ENCODE measurements around the gene PFKFB3.
"Not testable (repeated sequence)": the region's sequence is repeated elsewhere in the genome, so short reads cannot be mapped to it uniquely, and the experiment has no call there.

Gene PFKFB3

GRCh38 chr10:6239213-6239991 lies 36.7 kb downstream of the PFKFB3 start:
- no peak for DNase-seq

DNA sequence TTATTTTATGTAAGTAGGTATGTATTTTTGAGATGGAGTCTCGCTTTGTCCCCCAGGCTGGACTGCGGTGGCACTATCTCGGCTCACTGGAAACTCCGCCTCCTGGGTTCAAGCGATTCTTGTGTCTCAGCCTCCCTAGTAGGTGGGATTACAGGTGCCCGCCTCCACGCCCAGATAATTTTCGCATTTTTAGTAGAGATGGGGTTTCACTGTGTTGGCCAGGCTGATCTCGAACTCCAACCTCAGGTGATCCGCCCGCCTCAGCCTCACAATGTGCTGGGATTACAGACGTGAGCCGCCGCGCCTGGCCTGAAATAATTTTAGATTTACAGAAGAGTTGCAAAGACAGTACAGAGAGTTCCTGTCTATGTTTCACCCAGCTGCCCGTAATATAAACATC lies 37.5 kb downstream of the PFKFB3 start:
- DNase-seq, result no peak

- no peak for DNase-seq
These were observed 39.4 kb downstream of the PFKFB3 start for GRCh38 chr10:6242089-6242488.

- no peak for DNase-seq
These were observed 41.8 kb downstream of the PFKFB3 start for GRCh38 chr10:6244510-6244909.

GRCh38 chr10:6247041-6247712 lies 44.4 kb downstream of the PFKFB3 start:
- DNase-seq, result no peak

- DNase-seq, result not testable (repeated sequence)
These were observed 46.2 kb downstream of the PFKFB3 start for GRCh38 chr10:6248908-6249307.

GRCh38 chr10:6249698-6250097 lies 47.0 kb downstream of the PFKFB3 start:
- DNase-seq, result no peak

- DNase-seq, result no peak
These were observed 48.0 kb downstream of the PFKFB3 start for GRCh38 chr10:6250745-6251144.

DNA sequence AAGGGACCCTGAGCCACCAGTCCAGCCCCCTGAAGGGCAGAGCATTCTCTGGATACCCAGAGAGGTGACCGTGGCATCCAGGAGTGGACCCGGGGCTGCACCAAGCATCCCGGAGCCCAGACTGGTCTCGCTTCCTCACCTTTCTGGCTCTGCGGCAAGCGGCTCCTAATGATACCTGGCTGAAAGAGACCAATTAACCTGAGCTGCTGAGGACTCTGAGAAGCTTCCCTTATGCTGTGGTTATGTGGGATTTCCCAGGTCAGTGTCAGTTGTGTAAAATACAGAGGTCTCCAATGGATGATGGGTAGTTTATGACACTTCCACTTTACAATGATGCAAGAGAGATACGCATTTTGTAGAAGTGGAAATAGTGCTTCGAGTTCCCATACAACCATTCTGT lies 51.5 kb downstream of the PFKFB3 start:
- no peak for DNase-seq

DNA sequence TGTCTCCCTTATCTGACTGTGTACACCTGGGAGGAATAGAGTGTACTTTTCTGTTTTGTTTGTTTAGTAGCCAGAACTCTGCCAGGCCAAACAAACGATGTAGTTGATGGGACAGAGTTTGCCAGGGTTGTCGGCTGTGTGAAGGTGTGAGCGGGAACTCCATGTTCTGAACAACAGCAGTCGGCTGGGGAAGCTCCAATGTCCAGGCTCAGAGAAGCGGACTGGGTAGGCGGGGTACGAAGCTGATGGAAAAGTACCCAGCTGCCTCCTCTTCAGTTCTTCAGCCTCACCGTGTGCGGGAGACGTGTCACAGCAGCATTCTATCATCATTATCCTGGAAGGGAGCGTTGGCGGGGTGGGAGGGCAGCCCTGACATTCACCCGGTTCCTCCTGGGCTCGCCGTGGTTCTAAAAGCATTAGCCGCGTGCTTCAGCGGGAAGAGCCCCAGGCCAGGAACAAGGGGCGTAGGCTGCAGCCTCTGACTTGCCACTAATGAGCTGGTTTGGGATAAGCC lies 52.9 kb downstream of the PFKFB3 start:
- DNase-seq, result no peak

GRCh38 chr10:6256439-6256838 lies 53.7 kb downstream of the PFKFB3 start:
- no peak for DNase-seq

GRCh38 chr10:6259153-6259552 lies 56.4 kb downstream of the PFKFB3 start:
- DNase-seq, result no peak

DNA sequence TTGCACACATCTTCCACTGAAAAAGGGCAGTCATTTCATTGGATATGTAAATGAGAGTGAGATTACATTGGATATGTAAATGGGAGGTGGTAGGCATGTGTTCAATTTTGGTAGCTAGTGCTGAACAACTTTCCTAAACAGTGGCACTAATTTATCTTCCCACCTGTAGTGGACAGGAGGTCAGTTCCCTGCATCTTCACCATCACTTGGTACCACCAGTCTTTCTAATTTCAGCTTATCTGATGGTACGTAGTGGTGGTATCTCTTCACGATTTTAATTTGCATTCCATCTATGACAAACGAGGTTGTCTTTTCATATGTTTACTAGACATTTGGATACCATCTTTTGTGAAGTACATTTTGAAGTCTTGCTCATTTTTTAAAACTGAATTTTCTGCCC lies 58.1 kb downstream of the PFKFB3 start:
- DNase-seq, result no peak

DNA sequence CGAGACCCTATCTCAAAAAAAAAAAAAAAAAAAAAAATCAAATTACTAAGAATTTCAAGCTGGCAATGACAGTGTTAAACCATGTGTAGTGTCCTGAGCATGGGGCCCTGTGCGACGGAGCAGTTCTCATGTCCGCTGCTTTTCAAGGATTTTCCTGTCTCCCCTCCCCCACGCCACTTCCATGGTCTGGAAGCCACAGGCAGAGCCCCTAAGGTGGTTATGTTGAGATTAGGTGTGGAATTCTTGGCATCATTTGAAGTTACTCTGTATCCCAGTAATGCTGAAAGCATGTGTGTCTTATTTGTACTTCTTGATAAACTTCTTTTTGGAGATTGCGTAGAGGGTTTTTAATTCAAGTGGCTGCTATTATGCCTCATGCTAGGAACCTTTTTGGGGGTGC lies 65.2 kb downstream of the PFKFB3 start:
- no peak for DNase-seq

DNA sequence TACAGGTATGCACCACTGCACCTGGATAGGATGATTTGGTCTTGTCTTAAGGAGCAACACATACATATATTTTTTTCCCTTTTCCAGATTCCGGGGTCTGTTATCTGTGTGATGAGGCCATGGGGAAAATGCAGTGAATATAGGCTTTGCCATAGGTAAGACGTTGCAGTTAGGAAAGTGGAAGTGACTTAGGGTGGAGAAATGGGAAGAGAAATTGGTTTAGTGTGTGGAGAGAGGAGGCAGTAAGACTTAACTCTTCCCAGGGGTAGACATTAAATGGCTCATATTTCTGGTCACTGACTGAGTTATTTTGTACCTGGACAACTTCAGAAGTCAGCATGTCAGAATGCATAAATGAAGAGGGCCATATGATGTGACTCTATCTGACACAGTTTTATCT lies 66.7 kb downstream of the PFKFB3 start:
- no peak for DNase-seq

- no peak for DNase-seq
These were observed 67.5 kb downstream of the PFKFB3 start for GRCh38 chr10:6269953-6270867.

DNA sequence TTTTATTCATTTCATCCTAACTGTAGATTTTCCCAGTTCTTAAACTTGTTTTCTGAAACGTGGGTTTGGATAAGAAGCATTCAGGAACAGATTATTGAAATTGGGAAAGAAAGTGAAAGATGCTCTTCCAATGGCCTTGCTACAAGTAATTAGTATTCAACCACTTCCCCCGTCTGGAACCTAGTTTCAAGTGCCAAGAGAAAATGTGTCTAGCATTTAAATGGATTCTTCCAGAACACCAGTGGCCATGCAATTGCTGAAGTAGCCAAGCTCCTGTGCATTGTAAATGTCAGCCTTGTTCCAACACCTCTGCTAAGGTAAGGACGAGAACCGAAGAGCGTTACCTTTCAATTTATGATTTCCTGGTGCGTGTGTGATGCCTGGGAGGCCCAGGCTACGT lies 68.2 kb downstream of the PFKFB3 start:
- DNase-seq, result no peak

GRCh38 chr10:6271663-6272062 lies 68.9 kb downstream of the PFKFB3 start:
- no peak for DNase-seq

- no peak for DNase-seq
These were observed 69.4 kb downstream of the PFKFB3 start for GRCh38 chr10:6272126-6272525.

DNA sequence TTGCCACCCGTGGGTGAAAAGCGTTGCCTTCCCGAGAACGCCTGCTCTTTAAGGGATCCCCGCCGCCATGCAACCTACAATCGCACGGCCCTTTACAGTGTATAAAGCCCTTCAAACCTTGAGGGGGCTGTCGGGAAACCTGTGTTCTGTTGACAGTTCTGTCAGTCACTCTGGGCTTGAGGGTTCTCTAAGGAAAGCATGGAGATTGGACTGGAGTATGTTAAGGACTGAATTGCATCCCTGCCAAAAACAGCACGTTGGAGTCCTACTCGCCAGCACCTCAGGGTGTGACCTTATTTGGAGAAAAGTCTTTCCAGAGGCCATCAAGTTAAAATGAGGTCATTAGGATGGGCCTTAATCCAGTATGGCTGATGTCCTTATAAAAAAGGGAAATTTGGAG lies 70.6 kb downstream of the PFKFB3 start:
- DNase-seq, result no peak

- no peak for DNase-seq
These were observed 71.3 kb downstream of the PFKFB3 start for GRCh38 chr10:6274040-6274439.

GRCh38 chr10:6274484-6274883 lies 71.8 kb downstream of the PFKFB3 start:
- no peak for DNase-seq

All from cortex of kidney (tissue), 1 donor.